Measurements from ENCODE around the gene RAD51B.

The RAD51B gene

DNA sequence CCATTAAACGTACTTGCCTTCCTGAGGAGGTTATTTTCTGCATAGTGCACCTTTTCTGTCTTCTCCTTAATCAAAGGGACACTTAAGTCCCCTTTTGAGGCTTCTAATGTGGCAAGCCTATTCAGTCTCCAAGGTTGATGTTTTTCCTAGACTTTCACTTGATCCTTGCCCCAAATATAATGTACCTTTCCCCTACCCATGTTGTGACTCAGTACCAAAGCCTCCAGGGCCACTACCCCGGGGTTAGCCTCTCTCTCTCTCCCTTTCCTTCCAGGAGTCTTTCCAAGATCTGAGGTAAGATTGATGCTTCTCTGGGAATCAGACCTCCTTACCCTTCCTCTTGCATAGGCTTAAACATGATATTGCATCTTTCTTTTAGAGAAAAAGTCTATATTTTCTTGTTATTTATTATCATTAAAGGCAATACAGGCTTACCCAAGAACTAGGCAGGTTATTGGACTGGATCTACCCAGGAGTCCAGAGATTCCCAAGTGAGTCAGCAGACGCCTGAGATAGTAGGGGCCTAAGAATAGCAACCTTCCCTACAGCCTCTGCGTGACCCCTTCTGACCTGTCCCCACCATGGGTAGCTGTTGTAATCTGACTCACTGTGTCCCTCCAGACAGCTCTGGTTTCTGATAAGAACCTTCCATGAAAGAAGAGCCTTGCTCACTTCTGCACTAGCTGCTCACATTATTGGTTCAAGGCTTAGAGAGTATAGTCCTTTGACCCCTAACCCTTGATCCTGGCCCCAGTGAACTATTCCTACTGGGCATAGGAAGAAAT lies 800.4 kb downstream of the RAD51B start:
- peaks cover 14% of the 10 kb centered on the region for H3K36me3 Mint-ChIP-seq
- no peaks in the 10 kb centered on the region for H3K4me1 Mint-ChIP-seq
- no peaks in the 10 kb centered on the region for H3K27me3 Mint-ChIP-seq
- no peak overlapping the region for H3K27ac Mint-ChIP-seq
- peaks cover 16% of the 10 kb centered on the region for H3K9me3 Mint-ChIP-seq
- H3K4me3 Mint-ChIP-seq, result no peak overlapping the region

DNA sequence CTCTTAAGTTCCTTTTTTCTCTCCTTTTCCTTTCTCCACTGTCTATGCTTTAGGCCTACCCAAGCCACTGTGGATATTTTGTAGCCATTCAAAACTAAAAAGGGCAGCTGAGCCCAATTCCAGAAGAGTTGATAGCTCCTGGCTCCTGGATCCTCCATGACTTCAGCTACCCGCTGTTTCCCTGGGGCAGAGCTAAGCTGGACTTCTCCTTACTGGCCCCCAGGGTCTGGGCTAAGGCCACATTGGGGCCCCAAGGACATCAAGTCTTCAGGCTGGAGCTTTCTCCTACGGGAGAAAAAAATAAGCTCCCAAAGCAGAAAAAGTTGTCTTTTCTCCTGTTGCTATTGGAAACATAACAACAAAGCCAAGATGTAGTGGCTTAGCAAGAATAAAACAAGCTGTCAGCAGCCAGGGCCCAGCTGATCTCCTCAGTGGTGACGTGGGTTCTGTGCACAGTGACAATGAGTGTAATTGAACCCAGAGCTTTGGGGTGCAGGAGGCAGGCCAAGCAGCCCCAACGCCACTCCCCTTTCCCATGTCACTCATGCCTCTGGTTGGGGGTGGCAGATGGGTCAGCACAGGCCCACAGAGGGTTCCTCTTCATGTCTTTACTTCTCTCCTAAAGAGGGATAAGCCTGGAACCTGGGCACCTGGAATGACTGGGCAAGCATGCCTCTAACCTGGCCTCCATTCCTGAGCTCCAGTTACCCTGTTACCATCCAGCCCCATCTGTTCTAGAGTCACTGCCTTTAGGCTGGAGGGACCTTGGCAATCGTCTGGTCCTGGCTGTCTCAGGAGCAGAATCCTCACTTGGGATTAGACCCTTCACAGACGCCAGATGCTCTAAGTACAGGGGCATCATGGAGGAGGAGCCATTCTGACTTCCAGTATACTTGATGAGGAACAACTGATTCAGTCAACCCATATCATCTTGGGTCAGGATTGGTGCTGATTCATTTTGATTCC lies 802.1 kb downstream of the RAD51B start:
- peaks cover 11% of the 10 kb centered on the region for H3K36me3 Mint-ChIP-seq
- no peaks in the 10 kb centered on the region for H3K27me3 Mint-ChIP-seq
- peaks cover 8% of the 10 kb centered on the region for H3K9me3 Mint-ChIP-seq
- H3K4me1 Mint-ChIP-seq, result no peaks in the 10 kb centered on the region
- no peak overlapping the region for H3K27ac Mint-ChIP-seq
- no peak overlapping the region for H3K4me3 Mint-ChIP-seq

DNA sequence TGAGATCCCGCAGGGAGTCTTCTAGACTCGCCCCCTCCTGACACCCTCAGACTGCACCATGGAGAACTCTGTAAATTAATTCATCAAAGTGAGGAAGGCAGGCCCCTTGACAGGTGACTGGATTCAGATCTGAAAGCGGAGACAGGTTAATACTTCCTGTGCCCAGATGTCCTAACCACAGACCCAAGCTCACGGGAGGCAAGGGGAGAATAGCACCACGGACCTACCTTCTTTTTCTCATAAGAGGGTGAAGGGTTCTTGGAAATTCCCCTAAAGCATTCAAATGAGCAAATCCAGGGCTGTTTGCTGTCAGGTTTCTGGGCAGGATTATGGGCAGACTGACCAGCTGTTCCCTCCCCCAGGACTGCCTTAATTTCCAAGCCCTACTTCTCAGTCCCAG lies 803.3 kb downstream of the RAD51B start:
- Mint-ChIP-seq H3K4me1 (peaks cover 6% of the 10 kb centered on the region), H3K9me3 (peaks cover 5% of the 10 kb centered on the region), H3K27ac (no peak overlapping the region), H3K27me3 (no peaks in the 10 kb centered on the region), H3K4me3 (no peak overlapping the region), H3K36me3 (peaks cover 5% of the 10 kb centered on the region)

DNA sequence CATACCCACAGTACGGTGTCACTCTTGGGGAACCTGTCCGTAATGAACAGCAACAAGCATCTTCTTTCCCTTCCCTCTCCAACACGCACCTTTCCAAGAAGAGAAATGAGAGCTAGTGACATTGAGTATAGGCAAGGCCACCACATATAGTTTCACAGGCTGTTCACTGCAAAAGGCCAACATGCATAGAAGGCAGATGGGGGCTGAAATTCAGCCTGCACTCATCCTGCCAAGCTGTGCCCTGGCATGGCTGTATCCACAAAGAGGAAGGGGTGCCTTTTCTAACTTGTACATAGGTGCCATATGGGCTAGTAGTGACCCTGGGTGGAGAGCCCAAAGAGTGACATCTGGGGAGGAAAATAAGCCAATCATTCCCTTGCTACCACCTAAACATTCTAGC lies 803.7 kb downstream of the RAD51B start:
- H3K36me3 Mint-ChIP-seq, result peaks cover 2% of the 10 kb centered on the region
- peaks cover 8% of the 10 kb centered on the region for H3K4me1 Mint-ChIP-seq
- no peaks in the 10 kb centered on the region for H3K27me3 Mint-ChIP-seq
- peaks cover 4% of the 10 kb centered on the region for H3K9me3 Mint-ChIP-seq
- no peak overlapping the region for H3K27ac Mint-ChIP-seq
- H3K4me3 Mint-ChIP-seq, result no peak overlapping the region

DNA sequence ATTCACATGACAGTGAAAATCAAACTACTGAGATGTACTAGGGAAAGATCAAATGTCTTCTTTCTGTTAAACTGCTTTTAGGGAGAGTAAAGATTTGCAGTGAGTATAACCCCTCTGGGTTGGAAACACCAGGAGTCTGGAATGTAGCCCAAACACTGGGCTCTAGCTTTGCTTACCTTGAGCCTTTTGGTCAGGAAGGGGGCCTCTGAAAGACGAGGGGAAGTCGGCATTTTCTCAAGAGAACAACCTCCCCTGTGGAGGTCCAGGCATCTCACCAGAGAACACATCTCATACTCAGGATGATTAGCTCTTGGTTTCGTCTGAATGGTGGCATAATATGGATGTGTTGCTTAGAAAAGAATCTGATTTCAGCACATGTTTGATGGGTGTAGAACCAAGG lies 804.2 kb downstream of the RAD51B start:
- no peaks in the 10 kb centered on the region for H3K36me3 Mint-ChIP-seq
- no peak overlapping the region for H3K4me3 Mint-ChIP-seq
- H3K27ac Mint-ChIP-seq, result no peak overlapping the region
- H3K9me3 Mint-ChIP-seq, result no peaks in the 10 kb centered on the region
- no peaks in the 10 kb centered on the region for H3K27me3 Mint-ChIP-seq
- peaks cover 12% of the 10 kb centered on the region for H3K4me1 Mint-ChIP-seq

DNA sequence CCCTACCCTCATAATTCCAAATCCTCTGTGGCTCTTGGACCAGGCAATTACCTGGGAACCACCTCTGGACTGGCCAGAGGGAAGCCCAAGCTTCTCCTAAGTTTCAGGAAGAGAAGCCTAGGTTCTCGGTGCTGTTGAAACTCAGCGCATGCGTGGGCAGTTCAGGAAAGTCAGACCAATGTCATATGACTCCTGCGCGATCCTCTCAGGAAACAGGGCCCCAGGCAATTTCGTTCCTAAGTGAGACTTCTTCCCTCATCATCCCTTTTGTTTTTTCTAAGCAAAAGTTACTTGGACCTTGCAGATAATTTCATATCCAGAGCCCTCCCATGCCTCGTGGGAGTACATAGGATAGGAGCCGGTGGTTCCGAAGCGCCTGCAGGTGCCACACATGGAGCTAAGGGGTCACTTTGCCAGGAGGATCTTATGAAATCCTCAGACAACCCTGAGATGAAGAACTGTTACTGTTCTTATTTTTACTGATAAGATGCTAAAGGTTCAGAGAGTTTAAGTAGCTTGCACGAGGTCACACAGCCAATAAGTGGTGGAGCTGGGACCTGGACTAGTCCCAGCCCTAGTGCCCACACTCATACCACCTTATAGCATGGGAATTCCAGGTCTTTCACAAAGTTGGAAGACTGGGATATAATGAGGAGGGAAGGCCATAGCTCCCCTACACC lies 805.1 kb downstream of the RAD51B start:
- H3K27ac Mint-ChIP-seq, result peak overlapping the region; percentile 30
- H3K4me3 Mint-ChIP-seq, result no peak overlapping the region
- H3K36me3 Mint-ChIP-seq, result no peaks in the 10 kb centered on the region
- peaks cover 15% of the 10 kb centered on the region for H3K4me1 Mint-ChIP-seq
- no peaks in the 10 kb centered on the region for H3K27me3 Mint-ChIP-seq
- no peaks in the 10 kb centered on the region for H3K9me3 Mint-ChIP-seq

DNA sequence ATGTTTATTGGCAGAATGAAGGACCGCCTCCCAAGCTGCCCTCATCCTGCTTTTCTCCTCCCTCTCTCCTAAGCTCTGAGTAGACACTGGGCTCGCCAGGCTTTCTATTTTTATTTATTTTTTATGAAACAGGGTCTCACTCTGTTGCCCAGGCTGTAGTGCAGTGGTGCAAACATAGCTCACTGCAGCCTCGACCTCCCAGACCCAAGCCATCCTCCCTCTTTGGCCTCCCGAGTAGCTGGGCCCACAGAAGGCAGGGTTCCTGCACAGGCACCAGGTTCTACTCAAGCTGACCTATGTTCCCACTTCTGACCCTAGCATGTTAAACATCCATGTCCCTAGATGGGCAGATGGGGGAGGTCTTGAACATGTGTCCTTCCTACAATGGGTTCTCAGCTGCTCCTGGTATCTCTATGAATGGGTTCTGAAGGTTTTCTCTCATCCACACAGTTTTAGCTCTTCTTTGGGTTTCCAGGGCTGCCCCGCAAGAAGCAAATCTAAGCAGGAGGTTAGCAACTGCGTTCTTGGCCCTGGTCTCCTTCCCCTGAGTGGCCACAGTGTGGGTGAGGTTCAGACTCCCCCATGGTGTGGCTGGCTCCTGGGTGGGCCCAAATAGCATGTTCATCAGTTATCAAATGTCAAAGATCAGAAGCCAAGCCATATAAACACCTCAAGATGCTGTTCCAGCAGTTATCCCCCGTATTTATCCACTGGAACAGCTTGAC lies 805.9 kb downstream of the RAD51B start:
- Mint-ChIP-seq H3K36me3 (no peaks in the 10 kb centered on the region), H3K27ac (no peak overlapping the region), H3K9me3 (no peaks in the 10 kb centered on the region), H3K4me3 (no peak overlapping the region), H3K4me1 (peaks cover 15% of the 10 kb centered on the region), H3K27me3 (no peaks in the 10 kb centered on the region)

DNA sequence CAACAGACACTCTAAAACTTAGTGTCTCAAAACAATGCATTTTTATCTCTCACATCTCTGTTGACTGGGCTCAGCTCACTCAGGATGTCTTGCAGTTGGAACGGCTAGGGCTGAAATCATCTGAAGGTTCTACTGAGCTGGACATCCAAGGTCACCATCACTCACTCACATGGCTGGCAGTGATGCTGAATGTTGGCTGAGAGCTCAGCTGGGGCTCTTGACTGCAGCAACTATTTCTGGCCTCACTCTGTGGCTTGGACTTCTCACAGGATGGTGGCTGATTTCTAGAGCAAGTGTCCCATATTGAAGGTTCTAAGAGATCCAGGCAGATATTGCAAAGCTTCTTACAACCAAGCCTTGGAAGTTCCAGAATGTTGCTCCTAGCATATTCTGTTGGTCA lies 806.8 kb downstream of the RAD51B start:
- Mint-ChIP-seq H3K4me3 (no peak overlapping the region), H3K27ac (no peak overlapping the region), H3K4me1 (peaks cover 15% of the 10 kb centered on the region), H3K27me3 (no peaks in the 10 kb centered on the region), H3K36me3 (no peaks in the 10 kb centered on the region), H3K9me3 (no peaks in the 10 kb centered on the region)

DNA sequence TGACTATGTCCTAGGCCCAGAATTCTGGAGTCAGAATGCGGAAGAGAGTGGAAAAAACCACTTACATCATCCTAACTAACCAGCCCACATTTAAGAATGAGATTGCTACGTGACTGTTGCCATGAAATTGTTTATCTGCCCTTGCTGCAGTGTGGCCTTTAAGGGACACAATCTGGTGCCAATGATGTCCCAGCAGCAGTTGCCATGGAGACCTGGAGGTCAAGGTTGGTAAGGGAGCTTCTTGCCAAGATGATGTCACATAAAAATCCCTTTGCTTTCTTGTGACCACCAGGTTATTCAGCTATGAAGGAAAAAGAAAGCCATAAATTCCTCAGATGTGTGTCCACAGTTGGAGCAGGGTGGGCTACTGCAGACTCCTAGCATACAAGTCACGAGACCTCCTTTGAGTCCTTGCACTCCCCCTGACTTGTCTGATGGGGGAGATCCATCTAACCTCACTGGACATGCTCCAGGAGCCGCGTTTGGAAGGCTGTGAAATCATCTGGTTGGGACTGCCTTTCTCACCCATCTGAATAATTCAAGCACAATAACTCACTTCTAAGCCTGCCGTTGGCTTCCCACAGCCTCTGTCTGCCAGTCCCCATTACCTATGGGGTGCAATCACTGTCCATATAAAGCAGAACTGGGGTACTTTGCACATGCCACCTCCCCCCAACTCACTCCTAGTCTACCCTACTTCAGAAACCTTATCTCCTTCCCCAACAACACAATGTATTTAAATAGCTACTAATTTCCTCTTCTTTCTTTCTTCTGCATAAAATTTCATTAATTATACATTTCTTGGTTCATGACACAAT lies 807.7 kb downstream of the RAD51B start:
- Mint-ChIP-seq H3K4me1 (peaks cover 15% of the 10 kb centered on the region), H3K36me3 (no peaks in the 10 kb centered on the region), H3K4me3 (peak overlapping the region; percentile 75), H3K27me3 (no peaks in the 10 kb centered on the region), H3K9me3 (no peaks in the 10 kb centered on the region), H3K27ac (no peak overlapping the region)

DNA sequence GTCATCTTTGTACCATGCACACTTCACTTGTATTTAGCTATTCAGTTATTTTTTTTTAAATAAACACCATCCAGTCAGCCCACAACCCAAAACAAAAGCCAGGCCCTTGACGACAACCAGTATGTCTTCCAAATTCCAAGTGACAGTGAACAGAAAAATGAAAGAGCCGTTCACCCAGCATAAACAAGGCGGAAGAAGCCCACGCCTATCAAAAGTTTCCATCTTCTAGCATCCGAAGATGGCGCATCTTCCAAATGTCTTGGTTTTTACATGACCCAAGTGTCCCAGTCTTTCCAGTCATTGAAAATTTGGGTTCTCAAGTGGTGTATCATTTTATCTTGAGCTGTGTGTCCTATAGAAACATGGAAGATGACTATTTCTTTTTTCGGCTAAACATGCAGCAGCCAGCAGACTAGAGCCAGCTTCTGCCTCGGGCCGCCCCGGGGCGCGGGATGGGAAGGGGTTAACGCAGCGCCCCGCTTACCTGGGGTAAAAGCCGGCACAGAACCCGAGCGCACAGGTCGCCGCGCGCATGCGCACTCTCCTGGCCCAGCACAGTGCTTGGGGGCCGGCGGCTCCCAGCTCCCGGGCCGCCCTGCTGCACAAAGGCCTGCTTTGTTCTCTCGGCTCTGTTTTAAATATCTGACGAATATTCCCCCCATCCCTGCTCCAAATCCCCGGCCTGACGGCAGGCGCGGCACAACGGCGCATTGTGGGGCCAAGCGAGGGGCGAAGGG lies 808.5 kb downstream of the RAD51B start:
- H3K4me3 Mint-ChIP-seq, result peak overlapping the region; percentile 75
- H3K9me3 Mint-ChIP-seq, result no peaks in the 10 kb centered on the region
- peaks cover 15% of the 10 kb centered on the region for H3K4me1 Mint-ChIP-seq
- H3K27me3 Mint-ChIP-seq, result no peaks in the 10 kb centered on the region
- H3K36me3 Mint-ChIP-seq, result no peaks in the 10 kb centered on the region
- no peak overlapping the region for H3K27ac Mint-ChIP-seq

DNA sequence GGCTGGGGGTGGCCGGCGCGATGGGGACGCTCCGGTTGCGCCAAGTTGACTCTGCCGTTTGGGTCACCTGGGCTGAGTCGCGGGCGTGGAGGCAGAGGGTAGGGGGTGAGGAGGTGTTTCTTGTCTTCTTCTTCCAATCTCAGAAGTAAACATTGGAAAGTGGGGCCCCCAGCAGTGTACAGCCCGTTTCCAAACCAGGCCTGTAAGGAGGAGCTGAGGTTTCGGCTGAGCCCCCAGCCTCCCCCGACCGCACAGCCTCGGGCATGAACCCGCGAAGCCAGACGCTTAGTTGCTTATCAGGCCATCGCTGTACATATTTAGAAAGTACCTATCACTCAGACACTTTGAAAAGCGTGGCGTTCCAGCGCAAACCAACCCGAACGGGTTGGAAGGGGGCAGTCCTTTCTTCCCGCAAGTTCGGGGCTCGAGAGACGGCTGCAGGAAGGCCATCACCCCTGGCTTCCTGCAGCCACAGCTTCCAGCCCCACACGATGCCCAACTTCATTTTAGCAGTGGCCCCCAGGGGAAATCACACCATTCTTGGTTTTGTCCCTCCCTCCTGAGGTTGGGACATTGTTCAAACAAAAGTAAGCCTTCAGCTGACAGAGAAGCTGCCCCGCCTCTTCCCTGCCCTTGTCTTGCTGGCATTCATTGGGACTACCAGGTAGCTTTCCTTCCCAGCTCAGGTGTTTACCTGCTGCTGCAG lies 809.2 kb downstream of the RAD51B start:
- no peaks in the 10 kb centered on the region for H3K27me3 Mint-ChIP-seq
- H3K36me3 Mint-ChIP-seq, result no peaks in the 10 kb centered on the region
- no peaks in the 10 kb centered on the region for H3K9me3 Mint-ChIP-seq
- H3K4me1 Mint-ChIP-seq, result peaks cover 15% of the 10 kb centered on the region
- peak overlapping the region; percentile 75 for H3K4me3 Mint-ChIP-seq
- H3K27ac Mint-ChIP-seq, result no peak overlapping the region

DNA sequence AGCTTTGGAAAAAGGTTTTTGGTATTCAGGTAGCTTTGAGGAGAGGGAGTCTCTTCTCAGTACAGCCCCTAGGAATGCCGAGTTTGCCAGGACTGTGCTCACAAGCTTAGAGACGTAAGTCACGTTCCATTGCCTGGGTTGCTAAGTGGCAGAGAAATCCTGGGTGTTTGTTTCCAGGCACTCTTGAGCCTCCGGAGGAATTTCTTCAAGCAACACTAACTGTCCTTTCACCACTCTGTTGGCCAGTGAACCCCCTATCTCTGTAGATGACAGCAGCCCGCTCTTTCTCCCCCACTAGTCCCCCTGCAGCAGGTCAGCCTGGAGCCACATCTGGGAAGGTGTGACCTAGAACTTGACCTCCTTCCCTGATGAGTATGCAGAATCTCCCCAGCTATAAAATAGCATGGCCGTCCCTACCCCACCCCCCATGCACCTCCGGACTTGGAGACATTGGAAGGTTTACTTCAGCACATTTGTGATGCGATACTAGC lies 810.5 kb downstream of the RAD51B start:
- Mint-ChIP-seq H3K4me1 (peaks cover 15% of the 10 kb centered on the region), H3K36me3 (no peaks in the 10 kb centered on the region), H3K9me3 (no peaks in the 10 kb centered on the region), H3K4me3 (no peak overlapping the region), H3K27me3 (no peaks in the 10 kb centered on the region), H3K27ac (no peak overlapping the region)

DNA sequence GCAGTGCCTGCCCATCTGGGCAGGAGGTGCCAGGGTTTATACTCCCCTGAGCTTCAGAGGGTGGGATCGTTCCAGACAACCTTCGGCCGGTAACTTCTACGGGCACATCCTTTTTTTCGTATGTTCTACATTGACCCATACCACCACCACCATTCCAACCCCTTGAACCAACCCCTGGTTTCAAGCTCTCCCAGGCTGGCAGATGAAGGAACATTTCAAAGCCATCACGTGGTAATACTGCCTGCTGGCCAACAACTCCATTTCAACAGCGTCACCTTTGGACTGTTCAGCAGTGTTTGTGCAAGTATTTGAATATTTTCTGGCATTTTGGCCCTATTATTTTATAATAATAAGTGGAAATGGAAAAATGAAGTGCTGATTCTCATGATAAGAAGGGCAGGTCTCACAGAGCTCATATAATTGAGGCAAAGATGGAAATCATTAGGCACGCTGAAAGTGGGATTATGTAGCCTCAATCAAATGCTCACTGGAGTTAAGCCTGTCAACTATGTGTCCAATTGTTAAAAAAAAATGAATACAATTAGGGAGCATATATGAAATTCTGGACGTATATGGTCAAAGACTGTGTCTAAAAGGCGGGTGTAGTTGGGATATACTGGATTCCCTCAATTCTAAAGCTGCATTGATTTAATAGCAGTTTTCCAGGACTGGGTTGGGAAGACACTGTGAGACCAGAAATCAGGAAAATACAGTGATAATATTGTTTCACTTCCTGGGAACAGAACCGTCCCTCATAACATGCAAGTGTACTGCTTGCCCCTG lies 811.2 kb downstream of the RAD51B start:
- H3K9me3 Mint-ChIP-seq, result no peaks in the 10 kb centered on the region
- no peaks in the 10 kb centered on the region for H3K36me3 Mint-ChIP-seq
- no peaks in the 10 kb centered on the region for H3K27me3 Mint-ChIP-seq
- peaks cover 15% of the 10 kb centered on the region for H3K4me1 Mint-ChIP-seq
- no peak overlapping the region for H3K27ac Mint-ChIP-seq
- H3K4me3 Mint-ChIP-seq, result no peak overlapping the region
